ENCODE data around the gene ADK. TPM values are rescaled to one million over a fixed set of nuclear protein-coding genes. Genes with fewer than 3 reads are reported as not detected.
A peak's percentile ranks its signal among the peaks of the same experiment; 100 is the strongest.

Gene ADK
- total RNA-seq, 1 donor from 2014 or later, result 62.0 TPM

DNA sequence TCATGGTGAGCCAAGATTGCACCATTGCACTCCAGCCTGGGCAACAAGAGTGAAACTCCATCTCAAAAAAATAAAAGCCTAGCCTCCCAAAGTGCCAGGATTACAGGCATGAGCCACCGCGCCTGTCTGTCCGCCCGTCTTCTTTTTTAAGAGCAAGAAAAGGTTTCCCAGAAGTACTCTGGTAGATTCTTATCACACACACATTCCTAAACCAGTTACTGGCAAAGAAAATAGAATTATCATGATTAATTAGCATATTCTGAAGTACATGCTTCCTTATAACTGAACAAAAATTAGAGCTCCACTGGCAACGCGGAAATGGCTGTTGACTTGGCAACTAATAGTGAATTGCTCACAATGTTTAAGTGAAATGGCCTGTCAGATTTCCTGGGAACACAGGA lies 87.0 kb downstream of the ADK start:
- no peak overlapping the region for H3K27ac Mint-ChIP-seq (ENCODE audit: unreplicated experiment)
- FAIRE-seq (no peak), DNase-seq (ENCODE audit: low read depth) (peak; percentile 92)
- TF ChIP-seq EZH2 (IDR thresholded peaks at IDR 0.05; ENCODE audit: insufficient read depth, low read length), result no peak
- TF ChIP-seq, protein P1, sequence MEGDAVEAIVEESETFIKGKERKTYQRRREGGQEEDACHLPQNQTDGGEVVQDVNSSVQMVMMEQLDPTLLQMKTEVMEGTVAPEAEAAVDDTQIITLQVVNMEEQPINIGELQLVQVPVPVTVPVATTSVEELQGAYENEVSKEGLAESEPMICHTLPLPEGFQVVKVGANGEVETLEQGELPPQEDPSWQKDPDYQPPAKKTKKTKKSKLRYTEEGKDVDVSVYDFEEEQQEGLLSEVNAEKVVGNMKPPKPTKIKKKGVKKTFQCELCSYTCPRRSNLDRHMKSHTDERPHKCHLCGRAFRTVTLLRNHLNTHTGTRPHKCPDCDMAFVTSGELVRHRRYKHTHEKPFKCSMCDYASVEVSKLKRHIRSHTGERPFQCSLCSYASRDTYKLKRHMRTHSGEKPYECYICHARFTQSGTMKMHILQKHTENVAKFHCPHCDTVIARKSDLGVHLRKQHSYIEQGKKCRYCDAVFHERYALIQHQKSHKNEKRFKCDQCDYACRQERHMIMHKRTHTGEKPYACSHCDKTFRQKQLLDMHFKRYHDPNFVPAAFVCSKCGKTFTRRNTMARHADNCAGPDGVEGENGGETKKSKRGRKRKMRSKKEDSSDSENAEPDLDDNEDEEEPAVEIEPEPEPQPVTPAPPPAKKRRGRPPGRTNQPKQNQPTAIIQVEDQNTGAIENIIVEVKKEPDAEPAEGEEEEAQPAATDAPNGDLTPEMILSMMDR (IDR thresholded peaks at IDR 0.05; ENCODE audit: insufficient read depth, low read depth, low read length), result no peak
- Histone ChIP-seq H3K4me3 (ENCODE audit: insufficient read depth, low read depth, low read length) (peak overlapping the region; percentile 35), H4K20me1 (ENCODE audit: insufficient read depth, low read length) (no peaks in the 10 kb centered on the region), H3K79me2 (ENCODE audit: insufficient read depth, low read length) (peaks cover 19% of the 10 kb centered on the region), H3K4me2 (ENCODE audit: low read length) (peak overlapping the region; percentile 79), H3K9ac (ENCODE audit: low read length) (peak overlapping the region; percentile 49), H2AFZ (ENCODE audit: low read depth, low read length) (peak overlapping the region; percentile 41), H3K27me3 (ENCODE audit: insufficient read depth, low read length) (no peaks in the 10 kb centered on the region), H3K4me1 (ENCODE audit: insufficient read depth, low read length) (peaks cover 18% of the 10 kb centered on the region), H3K27ac (ENCODE audit: low read depth, low read length) (peak overlapping the region; percentile 51), H3K9me3 (ENCODE audit: insufficient read depth, low read depth, low read length) (no peaks in the 10 kb centered on the region), H3K36me3 (ENCODE audit: insufficient read depth, low read length) (no peaks in the 10 kb centered on the region)
- H3K27me3 Mint-ChIP-seq (ENCODE audit: low read depth, unreplicated experiment), result no peaks in the 10 kb centered on the region
- no peaks in the 10 kb centered on the region for H3K9me3 Mint-ChIP-seq (ENCODE audit: unreplicated experiment)
- peaks cover 2% of the 10 kb centered on the region for H3K36me3 Mint-ChIP-seq (ENCODE audit: low read depth, unreplicated experiment)
- peaks cover 13% of the 10 kb centered on the region for H3K4me1 Mint-ChIP-seq (ENCODE audit: low read depth, unreplicated experiment)
- H3K4me3 Mint-ChIP-seq (ENCODE audit: unreplicated experiment), result no peak overlapping the region

DNA sequence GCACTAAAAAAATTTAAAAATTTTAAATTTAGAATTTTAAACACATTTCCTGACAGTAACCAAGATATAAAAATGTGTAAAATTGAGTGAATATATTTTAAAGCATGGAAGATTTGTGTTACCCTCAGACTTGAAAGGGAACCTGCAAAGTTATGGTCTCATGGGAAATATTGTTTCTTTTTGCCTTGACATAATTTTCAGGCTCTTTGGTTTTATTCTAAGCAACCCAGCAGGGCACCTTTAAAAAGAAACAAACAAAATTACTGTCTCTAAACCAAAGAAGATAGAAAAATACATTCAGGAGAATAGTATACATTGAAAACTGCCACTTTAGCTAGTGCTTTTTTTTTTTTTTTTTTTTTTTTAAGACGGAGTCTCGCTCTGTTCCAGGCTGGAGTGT lies 87.5 kb downstream of the ADK start:
- Histone ChIP-seq H3K9ac (ENCODE audit: low read length) (peak overlapping the region; percentile 47), H3K9me3 (ENCODE audit: insufficient read depth, low read depth, low read length) (no peaks in the 10 kb centered on the region), H3K27ac (ENCODE audit: low read depth, low read length) (peak overlapping the region; percentile 51), H2AFZ (ENCODE audit: low read depth, low read length) (no peak overlapping the region), H3K4me3 (ENCODE audit: insufficient read depth, low read depth, low read length) (no peak overlapping the region), H3K4me1 (ENCODE audit: insufficient read depth, low read length) (peaks cover 18% of the 10 kb centered on the region), H3K27me3 (ENCODE audit: insufficient read depth, low read length) (no peaks in the 10 kb centered on the region), H4K20me1 (ENCODE audit: insufficient read depth, low read length) (no peaks in the 10 kb centered on the region), H3K79me2 (ENCODE audit: insufficient read depth, low read length) (peaks cover 15% of the 10 kb centered on the region), H3K36me3 (ENCODE audit: insufficient read depth, low read length) (no peaks in the 10 kb centered on the region), H3K4me2 (ENCODE audit: low read length) (peak overlapping the region; percentile 79)
- Mint-ChIP-seq H3K4me1 (ENCODE audit: low read depth, unreplicated experiment) (peaks cover 10% of the 10 kb centered on the region), H3K36me3 (ENCODE audit: low read depth, unreplicated experiment) (peaks cover 4% of the 10 kb centered on the region), H3K27ac (ENCODE audit: unreplicated experiment) (no peak overlapping the region), H3K9me3 (ENCODE audit: unreplicated experiment) (no peaks in the 10 kb centered on the region), H3K27me3 (ENCODE audit: low read depth, unreplicated experiment) (no peaks in the 10 kb centered on the region), H3K4me3 (ENCODE audit: unreplicated experiment) (no peak overlapping the region)
- DNase-seq (ENCODE audit: low read depth) (no peak), FAIRE-seq (no peak)
- no peak for TF ChIP-seq EZH2 (IDR thresholded peaks at IDR 0.05; ENCODE audit: insufficient read depth, low read length)
- TF ChIP-seq, protein P1 (IDR thresholded peaks at IDR 0.05; ENCODE audit: insufficient read depth, low read depth, low read length), result no peak

DNA sequence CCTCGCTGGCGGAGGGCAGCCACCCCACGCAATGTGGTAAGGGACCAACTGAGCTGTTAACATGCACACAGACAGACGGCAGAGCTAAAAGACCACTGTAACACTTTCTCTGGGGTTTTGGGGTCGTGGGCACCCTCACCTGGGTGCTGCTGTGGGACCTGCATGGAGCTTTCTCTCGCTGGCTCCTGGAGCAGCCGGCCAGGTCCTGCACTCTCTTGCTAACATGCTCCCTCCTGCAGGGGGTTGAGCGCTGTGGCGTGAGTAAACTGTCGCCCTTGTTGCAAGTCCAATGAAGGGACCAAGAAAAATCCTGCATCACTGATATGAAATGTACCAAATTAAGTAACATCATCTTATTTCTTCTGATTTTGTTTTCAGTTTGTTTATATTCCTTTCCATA lies 92.0 kb downstream of the ADK start:
- Histone ChIP-seq H3K9ac (ENCODE audit: low read length) (no peak overlapping the region), H3K27ac (ENCODE audit: low read depth, low read length) (no peak overlapping the region), H3K36me3 (ENCODE audit: insufficient read depth, low read length) (no peaks in the 10 kb centered on the region), H3K4me1 (ENCODE audit: insufficient read depth, low read length) (peaks cover 11% of the 10 kb centered on the region), H2AFZ (ENCODE audit: low read depth, low read length) (no peak overlapping the region), H3K27me3 (ENCODE audit: insufficient read depth, low read length) (no peaks in the 10 kb centered on the region), H3K4me3 (ENCODE audit: insufficient read depth, low read depth, low read length) (no peak overlapping the region), H3K4me2 (ENCODE audit: low read length) (no peak overlapping the region), H4K20me1 (ENCODE audit: insufficient read depth, low read length) (no peaks in the 10 kb centered on the region), H3K79me2 (ENCODE audit: insufficient read depth, low read length) (peaks cover 15% of the 10 kb centered on the region), H3K9me3 (ENCODE audit: insufficient read depth, low read depth, low read length) (no peaks in the 10 kb centered on the region)
- TF ChIP-seq, protein P1 (IDR thresholded peaks at IDR 0.05; ENCODE audit: insufficient read depth, low read depth, low read length), result no peak
- no peak for TF ChIP-seq EZH2 (IDR thresholded peaks at IDR 0.05; ENCODE audit: insufficient read depth, low read length)
- H3K27ac Mint-ChIP-seq (ENCODE audit: unreplicated experiment), result peak overlapping the region; percentile 69
- no peaks in the 10 kb centered on the region for H3K27me3 Mint-ChIP-seq (ENCODE audit: low read depth, unreplicated experiment)
- no peak for FAIRE-seq
- no peak overlapping the region for H3K4me3 Mint-ChIP-seq (ENCODE audit: unreplicated experiment)
- H3K36me3 Mint-ChIP-seq (ENCODE audit: low read depth, unreplicated experiment), result peaks cover 2% of the 10 kb centered on the region
- no peaks in the 10 kb centered on the region for H3K9me3 Mint-ChIP-seq (ENCODE audit: unreplicated experiment)
- no peak for DNase-seq (ENCODE audit: low read depth)
- peaks cover 2% of the 10 kb centered on the region for H3K4me1 Mint-ChIP-seq (ENCODE audit: low read depth, unreplicated experiment)
